Upper lobe of left lung (tissue), 6 donors: ENCODE results near the gene GADD45GIP1. TPM values are rescaled to one million over a fixed set of nuclear protein-coding genes. Genes with fewer than 3 reads are reported as not detected.
A peak's percentile ranks its signal among the peaks of the same experiment; 100 is the strongest.

Source experiments
- ATAC-seq, 2 donors: fragments of 200-7000 bp; cut with Tn5 transposase; one replicate each; pipeline ENCODE4 v1.9.1; 2022; ENCODE audit warnings: mild to moderate bottlenecking in 2 of 2, moderate library complexity in 2 of 2; ENCODE audit not compliant: low FRiP score in 2 of 2
- DNase-seq, 2 donors: peaks; one replicate each; pipeline ENCODE4 v3.0.0-alpha.2; 2019 to 2020
- H3K27ac ChIP-seq, 4 donors: fragments of 200-600 bp; sonication (generic); one replicate each; pipeline ENCODE4 v1.5.1; 2016 to 2019
- H3K27me3 ChIP-seq, 4 donors: fragments of 200-600 bp; sonication (generic); one replicate each; pipeline ENCODE4 v1.5.1; 2017 to 2019
- H3K36me3 ChIP-seq, 4 donors: fragments of 200-600 bp; sonication (generic); one replicate each; pipeline ENCODE4 v1.5.1; 2016 to 2019
- H3K4me1 ChIP-seq, 4 donors: fragments of 200-600 bp; sonication (generic); one replicate each; pipeline ENCODE4 v1.5.1; 2018 to 2019
- H3K4me3 ChIP-seq, 4 donors: fragments of 200-600 bp; sonication (generic); one replicate each; pipeline ENCODE4 v1.5.1; 2017 to 2019; ENCODE audit warnings: mild to moderate bottlenecking in 2 of 4, moderate library complexity in 1 of 4
- H3K9me3 ChIP-seq, 4 donors: fragments of 200-600 bp; sonication (generic); one replicate each; pipeline ENCODE4 v1.5.1; 2018 to 2019
- EP300 ChIP-seq, 4 donors: sonication (generic); formaldehyde crosslinking; IDR thresholded peaks; one replicate each; pipeline ENCODE4 v1.5.1; 2017; ENCODE audit warnings: antibody characterized with exemption in 4 of 4, control low read depth in 2 of 4
- POLR2A ChIP-seq, 4 donors: fragments of 450-650 bp; IDR thresholded peaks; one replicate each; pipeline ENCODE4 v1.5.1; 2016 to 2017; ENCODE audit warnings: antibody characterized with exemption in 4 of 4, mild to moderate bottlenecking in 2 of 4
- POLR2AphosphoS5 ChIP-seq, 2 donors: sonication (generic); formaldehyde crosslinking; IDR thresholded peaks; one replicate each; pipeline ENCODE4 v1.5.1; 2017; ENCODE audit warnings: antibody characterized with exemption in 2 of 2
- WGBS, 2 donors: methylation state at CpG; one replicate each; pipeline ENCODE4 v1.1.5; 2017 to 2018; 5-methylcytosine and 5-hydroxymethylcytosine counted together
- total RNA-seq, 6 donors: library from RNA; depleted of rRNA in 4 of 6; stranded (reverse); fragments of >200 nt in 4 of 6; gene quantifications; one replicate each; pipeline versions ENCODE4 v1.1.0 to v1.2.1, GENCODE V29; 2016 to 2021
- TF ChIP-seq, protein P1 (sequence below), 6 experiments: fragments of 450-650 bp in 4 of 6; fragments of 200-600 bp in 2 of 6; sonication (generic) in 2 of 6; IDR thresholded peaks; one replicate each; pipeline ENCODE4 v1.5.1; 2016 to 2019; ENCODE audit warnings: antibody characterized with exemption in 6 of 6
- donor health status: DM: no; HTN: no; CAD: no; lungs with moderate emphysema.
- donor health status: DM: no; HTN: yes; CAD: no; lungs with severe emphysema.

Gene GADD45GIP1
- total RNA-seq, 6 donors from 2014 or later, result 15.3 to 43.8 (median 26.6) TPM

GRCh38 chr19:13003081-13003480 lies 46.1 kb upstream of the GADD45GIP1 start:
- H3K4me1 ChIP-seq, result peaks cover 38 to 92% (median 82%) of the 10 kb centered on the region in 4 donors
- H3K27me3 ChIP-seq, result no peaks in the 10 kb centered on the region
- TF ChIP-seq, protein P1, sequence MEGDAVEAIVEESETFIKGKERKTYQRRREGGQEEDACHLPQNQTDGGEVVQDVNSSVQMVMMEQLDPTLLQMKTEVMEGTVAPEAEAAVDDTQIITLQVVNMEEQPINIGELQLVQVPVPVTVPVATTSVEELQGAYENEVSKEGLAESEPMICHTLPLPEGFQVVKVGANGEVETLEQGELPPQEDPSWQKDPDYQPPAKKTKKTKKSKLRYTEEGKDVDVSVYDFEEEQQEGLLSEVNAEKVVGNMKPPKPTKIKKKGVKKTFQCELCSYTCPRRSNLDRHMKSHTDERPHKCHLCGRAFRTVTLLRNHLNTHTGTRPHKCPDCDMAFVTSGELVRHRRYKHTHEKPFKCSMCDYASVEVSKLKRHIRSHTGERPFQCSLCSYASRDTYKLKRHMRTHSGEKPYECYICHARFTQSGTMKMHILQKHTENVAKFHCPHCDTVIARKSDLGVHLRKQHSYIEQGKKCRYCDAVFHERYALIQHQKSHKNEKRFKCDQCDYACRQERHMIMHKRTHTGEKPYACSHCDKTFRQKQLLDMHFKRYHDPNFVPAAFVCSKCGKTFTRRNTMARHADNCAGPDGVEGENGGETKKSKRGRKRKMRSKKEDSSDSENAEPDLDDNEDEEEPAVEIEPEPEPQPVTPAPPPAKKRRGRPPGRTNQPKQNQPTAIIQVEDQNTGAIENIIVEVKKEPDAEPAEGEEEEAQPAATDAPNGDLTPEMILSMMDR (IDR thresholded peaks at IDR 0.05), result no peak
- TF ChIP-seq POLR2A (IDR thresholded peaks at IDR 0.05) (no peak), POLR2AphosphoS5 (IDR thresholded peaks at IDR 0.05) (no peak)
- peaks cover 0 to 2% (median 0%) of the 10 kb centered on the region in 4 donors for H3K36me3 ChIP-seq
- peak overlapping the region; percentile 85 to 94 (median 92) for H3K27ac ChIP-seq
- ATAC-seq, result no peak
- 60 to 73% methylated on average over 5 to 15 of the region's 15 CpGs for WGBS, 2 donors
- peak overlapping the region in 2 of 4 donors; percentile 28 to 42 for H3K4me3 ChIP-seq
- DNase-seq, result no peak
- no peaks in the 10 kb centered on the region for H3K9me3 ChIP-seq

DNA sequence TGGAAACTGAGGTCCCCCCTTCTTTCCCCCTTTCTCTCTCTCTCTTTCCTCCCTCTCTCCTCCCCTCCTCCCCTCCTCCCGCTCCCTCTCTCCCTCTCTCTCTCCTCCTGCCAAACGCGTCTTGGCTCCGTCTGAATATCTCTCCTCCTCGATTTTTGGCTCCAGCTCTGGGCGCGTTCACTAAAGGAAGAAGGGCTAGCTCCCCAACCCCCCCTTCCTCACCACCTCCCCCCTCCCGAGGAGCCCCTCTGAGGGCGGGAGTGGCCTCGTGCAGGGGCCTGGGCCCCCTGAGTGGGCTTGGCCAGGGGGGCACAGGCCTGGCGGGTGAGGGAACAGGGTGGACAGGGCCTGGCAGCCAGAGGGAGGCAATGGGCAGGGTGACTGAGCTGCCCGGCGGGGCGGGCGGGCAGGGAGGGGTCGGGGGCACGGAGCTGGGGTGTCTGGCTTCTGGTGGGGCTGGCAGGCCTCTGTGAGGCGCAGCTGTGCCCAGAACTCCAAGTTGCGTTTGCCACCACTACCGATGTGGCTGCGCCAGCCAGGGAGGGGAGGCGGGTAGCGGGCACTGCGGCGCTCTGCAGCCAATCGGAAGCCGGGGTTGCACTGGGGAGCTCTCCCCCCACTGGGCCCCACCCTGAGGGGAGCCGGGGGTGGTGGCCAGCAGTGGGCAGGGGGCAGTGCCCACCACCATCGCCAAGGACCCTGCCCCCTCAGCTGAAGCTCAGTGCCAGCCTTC lies 45.3 kb upstream of the GADD45GIP1 start:
- H3K9me3 ChIP-seq, result no peaks in the 10 kb centered on the region
- ATAC-seq (peak; percentile 11 to 77), DNase-seq (peak; percentile 59 to 87)
- H3K27me3 ChIP-seq, result no peaks in the 10 kb centered on the region
- 37 to 67% methylated on average over 10 to 24 of the region's 29 CpGs for WGBS, 2 donors
- peaks cover 0 to 2% (median 0%) of the 10 kb centered on the region in 4 donors for H3K36me3 ChIP-seq
- peak overlapping the region in 3 of 4 donors; percentile 5 to 42 (median 28) for H3K4me3 ChIP-seq
- H3K4me1 ChIP-seq, result peaks cover 34 to 94% (median 81%) of the 10 kb centered on the region in 4 donors
- peak overlapping the region; percentile 85 to 94 (median 92) for H3K27ac ChIP-seq
- TF ChIP-seq, protein P1 (IDR thresholded peaks at IDR 0.05), result peak in 1 of 6 experiments; percentile 22
- TF ChIP-seq EP300 (IDR thresholded peaks at IDR 0.05), result no peak

DNA sequence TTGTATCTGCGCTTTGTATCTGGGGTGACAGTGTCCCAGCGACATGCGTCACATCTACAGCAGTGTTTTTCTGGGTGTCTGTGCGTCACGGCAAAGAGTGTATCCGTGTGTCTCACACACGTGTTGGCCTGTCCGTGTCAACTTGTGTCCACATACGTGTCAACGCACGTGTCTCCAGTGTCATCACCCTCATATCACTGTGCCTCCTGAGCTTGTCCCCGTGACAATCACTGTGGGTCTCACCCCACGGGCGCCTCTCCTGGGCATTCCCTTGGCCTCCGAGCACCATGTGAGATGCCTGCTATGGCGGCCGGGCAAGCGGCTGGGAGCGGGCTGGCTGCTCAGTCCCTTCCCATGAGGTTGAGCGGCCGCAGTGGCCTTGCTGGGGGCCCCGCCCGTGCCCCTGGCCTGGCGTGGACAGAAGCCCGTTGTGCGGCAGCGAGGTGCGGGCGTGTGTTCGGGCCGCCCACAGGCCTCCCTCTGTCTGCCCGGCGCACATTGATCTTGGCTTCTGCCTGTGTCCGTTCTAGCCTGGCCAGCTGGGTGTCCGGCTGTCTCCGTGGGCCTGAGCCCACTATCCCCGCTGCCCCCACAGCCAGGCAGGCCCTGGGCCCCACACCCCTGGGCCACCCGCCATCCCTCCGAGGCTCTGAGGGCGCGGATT lies 44.6 kb upstream of the GADD45GIP1 start:
- H3K9me3 ChIP-seq, result no peaks in the 10 kb centered on the region
- peak in 1 of 2 donors; percentile 86 for DNase-seq
- H3K4me3 ChIP-seq, result peak overlapping the region in 3 of 4 donors; percentile 5 to 42 (median 28)
- H3K27me3 ChIP-seq, result peaks cover 0 to under 1% (median 0%) of the 10 kb centered on the region in 4 donors
- peak overlapping the region; percentile 85 to 94 (median 92) for H3K27ac ChIP-seq
- peaks cover 0 to 2% (median 0%) of the 10 kb centered on the region in 4 donors for H3K36me3 ChIP-seq
- 75 to 77% methylated on average over 24 to 38 of the region's 41 CpGs for WGBS, 2 donors
- peaks cover 33 to 94% (median 80%) of the 10 kb centered on the region in 4 donors for H3K4me1 ChIP-seq
- TF ChIP-seq, protein P1 (IDR thresholded peaks at IDR 0.05), result no peak
- TF ChIP-seq POLR2AphosphoS5 (IDR thresholded peaks at IDR 0.05), result no peak
- TF ChIP-seq POLR2A (IDR thresholded peaks at IDR 0.05), result no peak
- TF ChIP-seq EP300 (IDR thresholded peaks at IDR 0.05), result no peak
- ATAC-seq, result peak in 1 of 2 donors; percentile 72

- H3K27me3 ChIP-seq, result peaks cover 0 to 3% (median 0%) of the 10 kb centered on the region in 4 donors
- peaks cover 0 to 2% (median 0%) of the 10 kb centered on the region in 4 donors for H3K36me3 ChIP-seq
- TF ChIP-seq EP300 (IDR thresholded peaks at IDR 0.05), result no peak
- no peak for TF ChIP-seq POLR2A (IDR thresholded peaks at IDR 0.05)
- TF ChIP-seq, protein P1 (IDR thresholded peaks at IDR 0.05), result no peak
- no peak for TF ChIP-seq POLR2AphosphoS5 (IDR thresholded peaks at IDR 0.05)
- 86 to 91% methylated on average over 9 to 19 of the region's 19 CpGs for WGBS, 2 donors
- no peak for ATAC-seq
- H3K4me1 ChIP-seq, result peaks cover 28 to 94% (median 77%) of the 10 kb centered on the region in 4 donors
- H3K9me3 ChIP-seq, result no peaks in the 10 kb centered on the region
- H3K27ac ChIP-seq, result peak overlapping the region; percentile 85 to 94 (median 92)
- DNase-seq, result no peak
- H3K4me3 ChIP-seq, result no peak overlapping the region
These were observed 44.1 kb upstream of the GADD45GIP1 start for GRCh38 chr19:13001166-13001501.
